Transverse colon (tissue), 4 donors: ENCODE data around the gene C2. TPM values are rescaled to one million over a fixed set of nuclear protein-coding genes. Genes with fewer than 3 reads are reported as not detected.

Experiments
- DNase-seq: peaks from one replicate; pipeline ENCODE4 v3.0.0-alpha.2; 2019
- H3K27ac ChIP-seq, 4 donors: fragments of 200-600 bp; sonication (generic); 2 replicates each; pipeline ENCODE4 v1.5.1; 2016 to 2018; ENCODE audit warnings: inconsistent platforms in 4 of 4
- H3K27me3 ChIP-seq: fragments of 200-600 bp; sonication (generic); 2 replicates; pipeline ENCODE4 v1.5.1; 2017; ENCODE audit warnings: inconsistent platforms
- H3K36me3 ChIP-seq, 4 donors: fragments of 200-600 bp; sonication (generic); 2 replicates each; pipeline ENCODE4 v1.5.1; 2017 to 2019; ENCODE audit warnings: inconsistent platforms in 4 of 4
- H3K4me1 ChIP-seq, 4 donors: fragments of 200-600 bp; sonication (generic); 2 replicates each; pipeline ENCODE4 v1.5.1; 2017 to 2020; ENCODE audit warnings: inconsistent platforms in 4 of 4
- H3K4me3 ChIP-seq, 4 donors: fragments of 200-600 bp; sonication (generic); 1 replicate in 1 of 4; 2 replicates in 3 of 4; pipeline versions ENCODE4 v1.5.1 to v1.6.1; 2017 to 2019; ENCODE audit warnings: inconsistent platforms in 4 of 4
- H3K9me3 ChIP-seq, 2 donors: fragments of 200-600 bp; sonication (generic); 2 replicates each; pipeline ENCODE4 v1.5.1; 2017 to 2019; ENCODE audit warnings: inconsistent platforms in 2 of 2
- EP300 ChIP-seq: sonication (generic); formaldehyde crosslinking; IDR thresholded peaks from one replicate; pipeline ENCODE4 v1.6.1; 2017; ENCODE audit warnings: antibody characterized with exemption, low read depth
- POLR2A ChIP-seq: fragments of 450-650 bp; IDR thresholded peaks from one replicate; pipeline ENCODE4 v1.6.1; 2016; ENCODE audit warnings: antibody characterized with exemption, mild to moderate bottlenecking, moderate library complexity
- POLR2AphosphoS5 ChIP-seq, 3 donors: sonication (generic); formaldehyde crosslinking; IDR thresholded peaks; one replicate each; pipeline ENCODE4 v1.6.1; 2016; ENCODE audit warnings: antibody characterized with exemption in 3 of 3
- WGBS, 2 donors: methylation state at CpG; one replicate each; pipeline ENCODE4 v1.1.5; 2018; ENCODE audit warnings: low coverage in 1 of 2; 5-methylcytosine and 5-hydroxymethylcytosine counted together
- in situ Hi-C, 4 donors: fragments of 200-750 bp; cut with MboI; loops; one replicate each; pipeline versions ENCODE4 v1.15.0 to v1.15.1; 2017; ENCODE audit warnings: low sequenced_read_pairs in 3 of 4, low pct_ligation_motif_present in 1 of 4, low pct_unique_long_range_greater_than_20kb in 1 of 4
- intact Hi-C: fragments of 100-400 bp; cut with DNase I; formaldehyde crosslinking; loops from one replicate; pipeline ENCODE4 v1.15.1; 2023; ENCODE audit warnings: low total_unique reads
- total RNA-seq, 4 donors: library from RNA; depleted of rRNA; stranded (reverse); fragments of >200 nt; gene quantifications; one replicate each; pipeline ENCODE4 v1.1.0, GENCODE V29; 2016
- TF ChIP-seq, protein P1 (sequence below), 5 experiments: fragments of 200-600 bp in 3 of 5; fragments of 450-650 bp in 2 of 5; sonication (generic) in 3 of 5; IDR thresholded peaks; 1 replicate in 2 of 5; 2 replicates in 3 of 5; pipeline ENCODE4 v1.5.1; 2016 to 2017; ENCODE audit warnings: antibody characterized with exemption in 5 of 5, inconsistent platforms in 3 of 5, mild to moderate bottlenecking in 2 of 5, moderate library complexity in 1 of 5

The C2 gene
- total RNA-seq, 4 donors from 2014 or later = 4.6 to 9.4 (median 7.5) TPM

DNA sequence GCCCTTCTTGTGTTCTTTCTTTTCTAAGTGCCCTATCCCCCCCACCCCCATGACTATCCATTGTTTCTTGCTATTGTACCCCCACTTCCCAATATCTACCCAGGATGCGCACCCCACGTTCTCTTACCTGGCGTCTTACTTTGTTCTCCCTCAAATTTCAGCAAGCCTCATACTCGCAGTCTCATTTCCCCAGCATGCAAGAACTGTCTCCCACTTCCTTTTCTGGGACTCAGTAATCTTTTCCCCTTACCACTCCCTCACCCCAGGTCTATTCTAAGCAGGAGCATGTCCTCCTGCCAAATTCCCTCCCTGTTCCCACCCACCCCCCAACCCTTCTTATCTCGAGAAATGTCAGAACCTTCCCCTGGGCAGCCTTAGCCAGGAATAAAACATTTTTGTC lies 28.3 kb upstream of the C2 start:
- Histone ChIP-seq H3K36me3 (no peaks in the 10 kb centered on the region), H3K9me3 (no peaks in the 10 kb centered on the region), H3K27ac (no peak overlapping the region), H3K4me1 (peaks cover 14 to 47% (median 34%) of the 10 kb centered on the region in 4 donors), H3K27me3 (no peaks in the 10 kb centered on the region), H3K4me3 (no peak overlapping the region)
- no peak for DNase-seq
- 68 to 71% methylated on average over 2 to 5 of the region's 5 CpGs for WGBS, 2 donors
- intact Hi-C loops (no loop called here), in situ Hi-C loops (no loop called here)
- TF ChIP-seq, protein P1, sequence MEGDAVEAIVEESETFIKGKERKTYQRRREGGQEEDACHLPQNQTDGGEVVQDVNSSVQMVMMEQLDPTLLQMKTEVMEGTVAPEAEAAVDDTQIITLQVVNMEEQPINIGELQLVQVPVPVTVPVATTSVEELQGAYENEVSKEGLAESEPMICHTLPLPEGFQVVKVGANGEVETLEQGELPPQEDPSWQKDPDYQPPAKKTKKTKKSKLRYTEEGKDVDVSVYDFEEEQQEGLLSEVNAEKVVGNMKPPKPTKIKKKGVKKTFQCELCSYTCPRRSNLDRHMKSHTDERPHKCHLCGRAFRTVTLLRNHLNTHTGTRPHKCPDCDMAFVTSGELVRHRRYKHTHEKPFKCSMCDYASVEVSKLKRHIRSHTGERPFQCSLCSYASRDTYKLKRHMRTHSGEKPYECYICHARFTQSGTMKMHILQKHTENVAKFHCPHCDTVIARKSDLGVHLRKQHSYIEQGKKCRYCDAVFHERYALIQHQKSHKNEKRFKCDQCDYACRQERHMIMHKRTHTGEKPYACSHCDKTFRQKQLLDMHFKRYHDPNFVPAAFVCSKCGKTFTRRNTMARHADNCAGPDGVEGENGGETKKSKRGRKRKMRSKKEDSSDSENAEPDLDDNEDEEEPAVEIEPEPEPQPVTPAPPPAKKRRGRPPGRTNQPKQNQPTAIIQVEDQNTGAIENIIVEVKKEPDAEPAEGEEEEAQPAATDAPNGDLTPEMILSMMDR (IDR thresholded peaks at IDR 0.05) = no peak
- no peak for TF ChIP-seq POLR2A
- no peak for TF ChIP-seq POLR2AphosphoS5 (IDR thresholded peaks at IDR 0.05)
- no peak for TF ChIP-seq EP300

DNA sequence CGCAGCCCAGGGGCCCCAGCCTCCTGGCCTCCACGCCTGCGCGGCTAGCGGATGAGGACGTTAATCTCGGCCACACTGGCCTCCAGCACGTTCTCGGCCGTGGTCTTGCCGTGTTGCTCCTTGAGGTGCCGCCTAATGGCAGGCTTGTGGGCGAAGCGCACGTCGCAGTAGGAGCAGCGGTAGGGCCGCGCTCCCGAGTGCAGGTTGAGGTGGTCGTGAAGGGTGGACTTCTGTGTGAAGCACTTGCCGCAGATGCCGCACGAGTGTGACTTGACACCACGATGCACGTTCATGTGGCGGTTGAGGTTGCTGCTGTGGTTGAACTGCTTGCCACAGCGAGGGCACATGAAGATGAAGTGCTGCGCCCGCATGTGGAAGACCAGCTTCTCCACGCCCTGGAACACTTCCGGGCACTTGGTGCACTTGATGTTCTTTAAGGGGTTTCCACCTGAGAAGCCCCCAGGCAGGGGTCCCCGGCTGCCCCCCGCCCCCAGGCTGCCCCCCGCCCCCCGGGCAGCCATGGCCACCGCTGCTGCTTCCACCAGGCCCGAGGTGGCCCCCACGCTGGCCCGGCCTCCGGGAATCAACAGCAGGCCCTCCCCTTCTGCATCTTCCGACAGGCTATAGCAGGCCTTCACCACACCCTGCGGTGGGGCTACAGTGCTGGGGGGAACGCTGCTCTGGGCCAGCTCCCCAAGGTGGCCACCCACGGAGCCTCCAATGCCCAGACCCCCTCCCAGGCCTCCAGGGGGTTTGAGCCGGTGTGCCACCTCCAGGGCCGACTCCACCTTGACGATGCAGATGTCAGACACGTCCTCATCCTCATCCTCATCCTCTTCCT lies 27.4 kb upstream of the C2 start:
- Histone ChIP-seq H3K36me3 (no peaks in the 10 kb centered on the region), H3K4me1 (peaks cover 14 to 47% (median 34%) of the 10 kb centered on the region in 4 donors), H3K9me3 (no peaks in the 10 kb centered on the region), H3K4me3 (no peak overlapping the region), H3K27ac (peak overlapping the region in 1 of 4 donors; percentile 92), H3K27me3 (no peaks in the 10 kb centered on the region)
- intact Hi-C loops (loop anchor here (5.0 kb wide), 1 partner anchor 52 kb away; no protein-coding TSS in a partner anchor), in situ Hi-C loops (loop anchor here in 1 of 4 donors (10.0 kb wide), 1 partner anchor 55 kb away; the partner anchor contains the start of genes NELFE and SKIC2)
- WGBS, 2 donors = 91% methylated on average over 40 of the region's 49 CpGs; no CpG with 5 or more reads in 1 of the 2 donors
- TF ChIP-seq POLR2AphosphoS5 (IDR thresholded peaks at IDR 0.05) (no peak), EP300 (no peak), POLR2A (no peak)
- TF ChIP-seq, protein P1 (IDR thresholded peaks at IDR 0.05) = no peak
- no peak for DNase-seq

DNA sequence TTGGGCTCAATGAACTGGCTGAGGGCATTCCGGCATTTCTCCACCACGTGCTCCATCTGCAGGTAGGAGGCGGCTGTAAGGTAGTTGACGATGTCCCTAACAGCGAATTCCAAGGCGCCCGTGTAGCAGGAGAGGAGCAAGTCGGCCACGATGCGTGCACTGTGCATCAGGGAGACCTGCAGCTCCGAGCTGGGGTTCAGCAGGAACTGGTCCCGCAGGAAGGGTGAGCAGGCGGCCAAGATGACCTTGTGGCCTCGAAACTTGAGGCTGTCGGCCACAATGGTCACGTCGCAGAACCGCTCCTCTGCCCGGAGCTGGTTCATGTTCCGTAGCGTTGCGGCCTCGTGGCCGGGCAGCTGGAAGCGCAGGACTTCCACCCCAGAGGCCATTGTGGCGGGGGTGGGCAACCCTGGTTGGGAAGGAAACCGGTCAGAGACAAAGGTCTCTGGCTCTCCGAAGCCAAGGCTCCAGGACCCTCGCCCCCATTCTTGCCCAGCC lies 26.6 kb upstream of the C2 start:
- no peak for TF ChIP-seq EP300
- TF ChIP-seq POLR2A = no peak
- TF ChIP-seq, protein P1 (IDR thresholded peaks at IDR 0.05) = no peak
- TF ChIP-seq POLR2AphosphoS5 (IDR thresholded peaks at IDR 0.05) = no peak
- Histone ChIP-seq H3K27ac (peak overlapping the region; percentile 80 to 92 (median 87)), H3K36me3 (no peaks in the 10 kb centered on the region), H3K4me3 (peak overlapping the region; percentile 51 to 72 (median 60)), H3K27me3 (no peaks in the 10 kb centered on the region), H3K4me1 (peaks cover 14 to 47% (median 34%) of the 10 kb centered on the region in 4 donors), H3K9me3 (no peaks in the 10 kb centered on the region)
- in situ Hi-C loops = loop anchor here in 1 of 4 donors (10.0 kb wide), 1 partner anchor 54 kb away; the partner anchor contains the start of genes NELFE and SKIC2
- 40 to 45% methylated on average over 1 to 24 of the region's 29 CpGs for WGBS, 2 donors
- intact Hi-C loops = loop anchor here (5.0 kb wide), 1 partner anchor 51 kb away; no protein-coding TSS in a partner anchor
- peak; percentile 28 for DNase-seq

DNA sequence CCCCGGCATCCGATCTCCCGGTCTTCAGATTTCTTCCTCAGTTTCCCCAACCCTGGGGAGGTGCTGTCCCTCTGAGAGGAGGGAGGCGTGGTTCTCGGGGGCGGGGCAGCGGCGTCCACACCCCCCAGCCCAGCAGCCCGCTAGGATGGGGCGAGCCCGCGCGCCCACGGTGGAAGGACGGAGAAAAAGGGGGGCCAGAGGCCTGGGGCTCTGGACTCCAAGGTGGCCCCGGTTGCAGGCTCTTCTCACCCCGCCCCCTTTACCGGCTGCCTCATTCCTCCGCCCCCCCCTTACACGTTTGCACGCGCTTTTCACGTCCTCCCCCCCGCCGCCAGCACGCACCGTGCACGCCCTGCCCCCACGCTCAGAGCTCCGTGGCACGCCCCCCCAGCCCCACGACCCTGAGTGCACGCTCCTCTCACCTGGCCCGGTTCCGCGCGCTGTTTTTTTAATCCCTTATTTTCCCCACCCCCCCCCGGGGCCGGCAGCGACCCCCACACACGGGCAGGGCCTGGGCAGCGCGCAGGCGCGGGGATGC lies 26.0 kb upstream of the C2 start:
- Histone ChIP-seq H3K27ac (peak overlapping the region; percentile 80 to 92 (median 87)), H3K27me3 (no peaks in the 10 kb centered on the region), H3K9me3 (no peaks in the 10 kb centered on the region), H3K4me3 (peak overlapping the region; percentile 51 to 72 (median 60)), H3K4me1 (peaks cover 13 to 43% (median 30%) of the 10 kb centered on the region in 4 donors), H3K36me3 (no peaks in the 10 kb centered on the region)
- TF ChIP-seq POLR2A (no peak), POLR2AphosphoS5 (IDR thresholded peaks at IDR 0.05) (no peak), EP300 (no peak)
- TF ChIP-seq, protein P1 (IDR thresholded peaks at IDR 0.05) = no peak
- WGBS, 2 donors = 1% methylated on average over 21 of the region's 45 CpGs; no CpG with 5 or more reads in 1 of the 2 donors
- intact Hi-C loops = loop anchor here (5.0 kb wide), 1 partner anchor 51 kb away; no protein-coding TSS in a partner anchor
- in situ Hi-C loops = loop anchor here in 1 of 4 donors (10.0 kb wide), 1 partner anchor 53 kb away; the partner anchor contains the start of genes NELFE and SKIC2
- peak; percentile 68 for DNase-seq
